ENCODE data around the gene GJA10.
"Not testable (repeated sequence)": the region's sequence is repeated elsewhere in the genome, so short reads cannot be mapped to it uniquely, and the experiment has no call there.

Gene GJA10

GRCh38 chr6:89894169-89894568, at the start of gene GJA10:
TSS of gene GJA10 (plus strand) at chr6:89894469. CDS start at chr6:89894469, 0 bp downstream.
- DNase-seq (ENCODE audit: low read depth), result no peak

- DNase-seq (ENCODE audit: low read depth), result not testable (repeated sequence)
Measured at GRCh38 chr6:89847513-89847912, 46.8 kb upstream of the GJA10 start.

GRCh38 chr6:89853068-89853467, 41.2 kb upstream of the GJA10 start:
- no peak for DNase-seq (ENCODE audit: low read depth)

DNA sequence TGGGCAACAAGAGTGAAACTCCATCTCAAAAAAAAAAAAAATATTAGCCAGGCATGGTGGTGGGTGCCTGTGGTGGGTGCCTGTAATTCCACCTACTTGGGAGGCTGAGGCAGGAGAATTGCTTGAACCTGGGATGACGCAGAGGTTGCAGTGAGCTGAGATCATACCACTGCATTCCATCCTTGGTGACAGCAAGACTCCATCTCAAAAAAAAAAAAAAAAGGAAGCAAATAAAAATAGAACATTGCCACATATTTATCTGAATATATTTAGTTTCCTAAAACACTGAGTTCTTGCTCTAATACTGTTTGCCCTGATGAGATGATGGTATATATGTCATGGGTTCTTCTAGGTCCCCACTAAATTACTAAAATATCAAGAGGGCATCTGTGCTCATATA, 36.2 kb upstream of the GJA10 start:
- DNase-seq (ENCODE audit: low read depth), result no peak

DNA sequence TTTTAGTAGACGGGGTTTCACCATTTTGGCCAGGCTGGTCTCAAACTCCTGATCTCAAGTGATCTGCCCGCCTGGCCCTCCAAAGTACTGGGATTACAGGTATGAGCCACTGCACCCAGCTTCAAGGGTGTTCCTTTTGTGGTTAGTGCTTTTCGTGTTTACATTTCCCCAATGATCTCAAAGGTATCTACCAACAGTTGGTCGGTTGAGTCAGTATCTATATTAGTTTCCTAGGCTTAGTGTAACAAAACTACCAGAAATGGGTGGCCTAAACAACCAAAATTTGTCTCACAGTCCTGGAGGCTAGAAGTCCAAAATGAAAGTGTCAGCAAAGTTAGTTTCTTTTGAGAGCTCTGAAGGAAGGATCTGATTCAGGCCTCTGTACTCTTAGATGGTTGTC, 34.5 kb upstream of the GJA10 start:
- DNase-seq (ENCODE audit: low read depth), result no peak

- DNase-seq (ENCODE audit: low read depth), result no peak
Measured at GRCh38 chr6:89862273-89862672, 32.0 kb upstream of the GJA10 start.

GRCh38 chr6:89862698-89863097, 31.6 kb upstream of the GJA10 start:
- no peak for DNase-seq (ENCODE audit: low read depth)

DNA sequence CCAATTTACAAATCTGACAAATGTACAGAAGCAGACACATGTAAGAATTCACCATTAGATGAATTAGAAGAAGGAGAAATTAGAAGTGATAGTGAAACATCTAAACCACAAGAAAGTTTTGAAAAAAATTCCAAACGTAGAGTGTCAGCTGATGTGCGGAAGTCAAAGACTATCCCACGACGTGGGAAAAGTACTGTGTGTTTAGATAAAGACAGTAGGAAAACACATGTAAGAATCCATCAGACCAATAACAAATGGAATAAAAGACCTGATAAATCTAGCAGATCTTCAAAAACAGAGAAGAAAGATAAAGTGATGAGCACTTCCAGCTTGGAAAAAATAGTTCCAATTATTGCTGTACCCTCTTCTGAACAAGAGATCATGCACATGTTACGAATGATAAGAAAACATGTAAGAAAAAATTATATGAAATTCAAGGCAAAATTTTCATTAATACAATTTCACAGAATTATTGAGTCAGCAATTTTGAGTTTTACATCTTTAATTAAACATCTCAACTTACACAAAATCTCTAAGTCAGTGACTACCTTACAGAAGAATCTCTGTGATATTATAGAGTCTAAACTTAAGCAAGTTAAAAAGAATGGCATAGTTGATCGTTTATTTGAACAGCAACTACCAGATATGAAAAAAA, 28.1 kb upstream of the GJA10 start:
- no peak for DNase-seq (ENCODE audit: low read depth)

- no peak for DNase-seq (ENCODE audit: low read depth)
Measured at GRCh38 chr6:89873721-89874120, 20.5 kb upstream of the GJA10 start.

DNA sequence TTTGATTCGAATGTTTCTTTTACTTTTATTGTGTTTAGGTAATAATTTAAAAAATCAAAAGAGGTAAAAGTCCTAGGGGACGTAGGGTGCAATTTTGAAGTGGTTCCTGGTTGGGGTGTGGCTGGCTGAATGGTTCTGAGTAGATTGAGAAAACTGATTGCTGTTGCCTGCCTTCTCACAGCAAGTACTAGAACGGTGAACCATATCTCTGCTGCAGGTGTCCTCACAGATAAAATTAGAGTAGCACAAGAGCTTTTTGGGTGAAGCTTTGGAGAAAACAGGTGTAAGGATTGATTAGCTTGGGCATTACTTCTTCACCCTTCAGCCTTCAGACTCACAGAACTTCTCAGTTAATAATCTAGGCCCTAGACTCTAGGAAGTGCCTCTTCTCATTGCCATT, 19.8 kb upstream of the GJA10 start:
- no peak for DNase-seq (ENCODE audit: low read depth)

- no peak for DNase-seq (ENCODE audit: low read depth)
Measured at GRCh38 chr6:89886378-89887120, 7.7 kb upstream of the GJA10 start.

DNA sequence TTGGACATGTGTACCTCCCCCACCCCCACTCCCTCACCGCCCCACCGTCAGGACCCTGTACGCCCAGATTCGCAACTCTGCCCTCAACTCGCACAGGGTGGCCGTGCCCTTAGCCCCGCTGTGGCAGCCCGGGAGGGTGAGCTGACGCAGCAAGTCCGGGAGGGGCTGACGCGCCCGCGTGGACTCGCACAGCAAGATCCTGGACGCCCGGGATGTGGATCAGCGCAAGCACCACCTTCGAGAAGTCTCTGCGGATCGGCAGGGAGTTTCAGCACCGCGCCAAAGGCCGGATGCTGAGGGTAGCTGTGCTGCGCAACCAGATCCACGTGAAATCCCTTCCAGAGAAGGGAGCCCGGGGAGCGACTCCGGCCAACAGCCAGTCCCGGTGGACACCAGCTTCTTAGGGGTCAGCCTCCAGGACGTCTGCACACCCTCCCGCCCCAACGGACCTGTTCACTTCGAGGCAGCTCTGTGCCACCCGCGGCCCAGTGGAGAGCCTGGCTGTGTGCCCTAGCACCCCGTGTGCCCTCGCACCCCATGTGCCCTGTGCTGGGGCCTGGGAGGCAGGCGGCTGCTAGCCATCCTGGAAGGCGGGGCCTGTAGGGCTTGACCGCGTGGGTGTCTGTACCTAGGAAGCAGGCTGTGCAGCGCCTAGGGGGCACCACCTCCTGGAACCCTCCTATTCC, 6.7 kb upstream of the GJA10 start:
- no peak for DNase-seq (ENCODE audit: low read depth)

GRCh38 chr6:89888138-89888514, 6.1 kb upstream of the GJA10 start:
- DNase-seq (ENCODE audit: low read depth), result no peak

DNA sequence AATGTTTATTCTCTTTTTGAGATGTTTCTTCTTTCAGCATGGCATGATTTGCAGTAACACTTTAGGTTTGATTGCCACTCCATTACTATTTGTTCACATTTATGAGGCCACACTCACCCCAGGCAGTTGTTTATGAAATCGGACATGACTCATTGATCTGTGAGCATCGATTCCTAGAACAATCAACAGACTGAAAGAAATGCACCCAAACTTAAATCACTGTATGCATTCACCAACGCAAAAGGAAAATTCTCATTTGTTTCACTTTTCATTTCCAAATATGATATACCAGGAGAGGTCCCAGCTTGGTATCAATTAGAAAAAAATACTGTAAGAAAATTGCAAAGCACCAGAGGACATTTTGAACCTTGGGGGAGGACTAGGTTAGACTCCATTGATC, 5.4 kb upstream of the GJA10 start:
- DNase-seq (ENCODE audit: low read depth), result no peak

GRCh38 chr6:89890845-89891528, 3.3 kb upstream of the GJA10 start:
- not testable (repeated sequence) for DNase-seq (ENCODE audit: low read depth)

- DNase-seq (ENCODE audit: low read depth), result not testable (repeated sequence)
Measured at GRCh38 chr6:89892577-89892976, 1.7 kb upstream of the GJA10 start.

- DNase-seq (ENCODE audit: low read depth), result no peak
Measured at GRCh38 chr6:89895276-89895874, 1.1 kb downstream of the GJA10 start.

- DNase-seq (ENCODE audit: low read depth), result not testable (repeated sequence)
Measured at GRCh38 chr6:89910001-89910901, 16.0 kb downstream of the GJA10 start.

- no peak for DNase-seq (ENCODE audit: low read depth)
Measured at GRCh38 chr6:89910902-89911240, 16.6 kb downstream of the GJA10 start.

- no peak for DNase-seq (ENCODE audit: low read depth)
Measured at GRCh38 chr6:89916136-89916920, 22.1 kb downstream of the GJA10 start.

Data from HS-27A (cell line).